ENCODE results near the gene SPEN. TPM values are rescaled to one million over a fixed set of nuclear protein-coding genes. Genes with fewer than 3 reads are reported as not detected.

Gene SPEN
- total RNA-seq, 1 donor from 2014 or later = 35.0 TPM

DNA sequence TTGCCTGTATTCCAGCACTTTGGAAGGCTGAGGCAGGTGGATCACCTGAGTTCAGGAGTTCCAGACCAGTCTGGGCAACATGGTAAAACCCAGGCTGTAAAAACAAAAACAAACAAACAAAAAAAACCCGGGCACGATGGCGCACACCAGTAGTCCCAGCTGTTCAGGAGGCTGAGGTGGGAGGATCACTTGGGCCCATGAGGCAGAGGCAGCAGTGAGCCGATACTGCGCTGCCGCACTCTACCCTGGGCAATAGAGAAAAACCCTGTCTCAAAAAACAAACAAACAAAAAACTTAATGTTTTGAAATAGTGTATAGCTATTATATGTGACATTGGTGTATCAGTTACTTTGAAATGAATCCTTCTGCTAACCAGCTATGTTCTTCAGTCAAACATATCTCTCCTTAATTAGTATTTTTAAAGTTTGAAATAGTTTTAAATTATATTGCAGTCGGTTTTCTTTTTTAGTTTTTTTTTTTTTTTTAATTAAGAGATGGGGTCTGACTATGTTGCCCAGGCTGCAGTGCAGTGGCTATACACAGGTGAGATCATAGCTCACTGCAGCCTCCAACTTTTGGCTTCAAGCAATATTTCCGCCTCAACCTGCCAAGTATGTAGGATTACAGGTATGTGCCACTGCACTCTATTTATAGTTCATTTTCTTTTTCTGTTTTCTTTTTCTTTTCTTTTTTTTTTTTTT lies 11.3 kb downstream of the SPEN start:
- H3K27ac ChIP-seq (ENCODE audit: low read depth, low read length) = no peak overlapping the region
- Mint-ChIP-seq H3K27me3 (ENCODE audit: low read depth, unreplicated experiment) (no peaks in the 10 kb centered on the region), H3K4me3 (ENCODE audit: unreplicated experiment) (no peak overlapping the region), H3K9me3 (ENCODE audit: unreplicated experiment) (no peaks in the 10 kb centered on the region), H3K27ac (ENCODE audit: unreplicated experiment) (no peak overlapping the region), H3K4me1 (ENCODE audit: low read depth, unreplicated experiment) (no peaks in the 10 kb centered on the region), H3K36me3 (ENCODE audit: low read depth, unreplicated experiment) (no peaks in the 10 kb centered on the region)
- FAIRE-seq (no peak), DNase-seq (ENCODE audit: low read depth) (no peak)
- peaks cover 96% of the 10 kb centered on the region for H3K79me2 ChIP-seq (ENCODE audit: insufficient read depth, low read length)
- TF ChIP-seq, protein P1, sequence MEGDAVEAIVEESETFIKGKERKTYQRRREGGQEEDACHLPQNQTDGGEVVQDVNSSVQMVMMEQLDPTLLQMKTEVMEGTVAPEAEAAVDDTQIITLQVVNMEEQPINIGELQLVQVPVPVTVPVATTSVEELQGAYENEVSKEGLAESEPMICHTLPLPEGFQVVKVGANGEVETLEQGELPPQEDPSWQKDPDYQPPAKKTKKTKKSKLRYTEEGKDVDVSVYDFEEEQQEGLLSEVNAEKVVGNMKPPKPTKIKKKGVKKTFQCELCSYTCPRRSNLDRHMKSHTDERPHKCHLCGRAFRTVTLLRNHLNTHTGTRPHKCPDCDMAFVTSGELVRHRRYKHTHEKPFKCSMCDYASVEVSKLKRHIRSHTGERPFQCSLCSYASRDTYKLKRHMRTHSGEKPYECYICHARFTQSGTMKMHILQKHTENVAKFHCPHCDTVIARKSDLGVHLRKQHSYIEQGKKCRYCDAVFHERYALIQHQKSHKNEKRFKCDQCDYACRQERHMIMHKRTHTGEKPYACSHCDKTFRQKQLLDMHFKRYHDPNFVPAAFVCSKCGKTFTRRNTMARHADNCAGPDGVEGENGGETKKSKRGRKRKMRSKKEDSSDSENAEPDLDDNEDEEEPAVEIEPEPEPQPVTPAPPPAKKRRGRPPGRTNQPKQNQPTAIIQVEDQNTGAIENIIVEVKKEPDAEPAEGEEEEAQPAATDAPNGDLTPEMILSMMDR (IDR thresholded peaks at IDR 0.05; ENCODE audit: insufficient read depth, low read depth, low read length) = no peak
- no peak for TF ChIP-seq EZH2 (IDR thresholded peaks at IDR 0.05; ENCODE audit: insufficient read depth, low read length)
- no peak overlapping the region for H3K9ac ChIP-seq (ENCODE audit: low read length)
- no peak overlapping the region for H3K4me3 ChIP-seq (ENCODE audit: insufficient read depth, low read depth, low read length)
- H3K4me2 ChIP-seq (ENCODE audit: low read length) = no peak overlapping the region
- peaks cover 75% of the 10 kb centered on the region for H4K20me1 ChIP-seq (ENCODE audit: insufficient read depth, low read length)
- no peaks in the 10 kb centered on the region for H3K9me3 ChIP-seq (ENCODE audit: insufficient read depth, low read depth, low read length)
- no peak overlapping the region for H2AFZ ChIP-seq (ENCODE audit: low read depth, low read length)
- no peaks in the 10 kb centered on the region for H3K27me3 ChIP-seq (ENCODE audit: insufficient read depth, low read length)
- H3K36me3 ChIP-seq (ENCODE audit: insufficient read depth, low read length) = no peaks in the 10 kb centered on the region
- no peaks in the 10 kb centered on the region for H3K4me1 ChIP-seq (ENCODE audit: insufficient read depth, low read length)

DNA sequence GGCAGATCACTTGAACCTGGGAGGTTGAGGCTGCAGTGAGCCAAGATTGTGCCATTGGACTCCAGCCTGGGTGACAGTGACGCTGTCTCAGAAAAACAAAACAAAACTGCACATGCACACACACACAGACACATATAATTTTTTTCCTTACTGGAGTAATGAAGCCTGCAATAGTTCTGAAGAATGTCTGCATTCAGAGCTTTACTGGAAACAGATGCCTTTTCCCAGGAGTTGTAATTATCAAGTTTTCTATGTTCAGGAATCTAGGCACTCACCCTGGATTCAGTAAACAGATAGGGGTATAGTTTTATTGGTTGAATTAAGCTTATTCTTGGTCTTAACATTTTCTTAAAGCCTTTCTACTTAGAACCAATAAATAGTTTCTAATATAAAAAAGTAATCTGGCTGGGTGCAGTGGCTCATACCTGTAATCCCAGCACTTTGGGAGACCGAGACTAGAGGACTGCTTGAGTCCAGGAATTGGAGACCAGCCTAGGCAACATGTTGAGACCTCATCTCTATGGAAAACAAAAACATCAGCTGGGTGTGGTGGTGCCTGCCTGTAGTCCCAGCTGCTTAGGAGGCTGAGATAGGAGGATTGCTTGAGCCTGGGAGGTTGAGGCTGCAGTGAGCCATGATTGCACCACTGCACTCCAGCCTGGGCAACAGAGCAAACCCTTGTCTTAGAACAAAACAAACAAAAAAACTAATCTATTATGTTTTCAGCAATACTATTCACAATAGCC lies 15.8 kb downstream of the SPEN start:
- DNase-seq (ENCODE audit: low read depth) = no peak
- Mint-ChIP-seq H3K36me3 (ENCODE audit: low read depth, unreplicated experiment) (no peaks in the 10 kb centered on the region), H3K4me3 (ENCODE audit: unreplicated experiment) (no peak overlapping the region), H3K4me1 (ENCODE audit: low read depth, unreplicated experiment) (no peaks in the 10 kb centered on the region), H3K27ac (ENCODE audit: unreplicated experiment) (no peak overlapping the region), H3K27me3 (ENCODE audit: low read depth, unreplicated experiment) (no peaks in the 10 kb centered on the region), H3K9me3 (ENCODE audit: unreplicated experiment) (no peaks in the 10 kb centered on the region)
- no peak overlapping the region for H3K27ac ChIP-seq (ENCODE audit: low read depth, low read length)
- no peaks in the 10 kb centered on the region for H3K27me3 ChIP-seq (ENCODE audit: insufficient read depth, low read length)
- H3K79me2 ChIP-seq (ENCODE audit: insufficient read depth, low read length) = peaks cover 97% of the 10 kb centered on the region
- H4K20me1 ChIP-seq (ENCODE audit: insufficient read depth, low read length) = peaks cover 77% of the 10 kb centered on the region
- FAIRE-seq = no peak
- no peaks in the 10 kb centered on the region for H3K9me3 ChIP-seq (ENCODE audit: insufficient read depth, low read depth, low read length)
- no peak overlapping the region for H3K9ac ChIP-seq (ENCODE audit: low read length)
- H2AFZ ChIP-seq (ENCODE audit: low read depth, low read length) = no peak overlapping the region
- no peak overlapping the region for H3K4me2 ChIP-seq (ENCODE audit: low read length)
- no peak overlapping the region for H3K4me3 ChIP-seq (ENCODE audit: insufficient read depth, low read depth, low read length)
- H3K36me3 ChIP-seq (ENCODE audit: insufficient read depth, low read length) = no peaks in the 10 kb centered on the region
- TF ChIP-seq, protein P1 (IDR thresholded peaks at IDR 0.05; ENCODE audit: insufficient read depth, low read depth, low read length) = no peak
- TF ChIP-seq EZH2 (IDR thresholded peaks at IDR 0.05; ENCODE audit: insufficient read depth, low read length) = no peak
- H3K4me1 ChIP-seq (ENCODE audit: insufficient read depth, low read length) = no peaks in the 10 kb centered on the region

All from astrocyte (in vitro differentiated cells and primary cell).